K562 (cell line): ENCODE data around the gene ELF3. TPM values are rescaled to one million over a fixed set of nuclear protein-coding genes. Genes with fewer than 3 reads are reported as not detected.
A peak's percentile ranks its signal among the peaks of the same experiment; 100 is the strongest.

Source experiments
- OTX1 ChIP-seq: fragments of 450-650 bp; formaldehyde crosslinking; IDR thresholded peaks from 2 replicates; pipeline ENCODE4 v1.4.0; 2022; ENCODE audit warnings: mild to moderate bottlenecking
- ZNF318 ChIP-seq, 2 experiments: fragments of 450-650 bp; IDR thresholded peaks; 2 replicates each; pipeline ENCODE4 v1.6.1; 2016; ENCODE audit warnings: mild to moderate bottlenecking in 2 of 2, borderline replicate concordance in 1 of 2, low read depth in 1 of 2, moderate library complexity in 1 of 2
- ZNF407 ChIP-seq: fragments of 450-650 bp; IDR thresholded peaks from 2 replicates; pipeline ENCODE4 v1.6.1; 2016; ENCODE audit warnings: low read depth
- ZNF431 ChIP-seq: sonication (generic); formaldehyde crosslinking; IDR thresholded peaks from 2 replicates; pipeline ENCODE4 v1.8.0; 2022; ENCODE audit warnings: mild to moderate bottlenecking, missing genetic modification reagents
- polyA plus RNA-seq, 8 experiments: library from polyadenylated mRNA; depleted of rRNA in 4 of 8; stranded (reverse) in 5 of 8; unstranded in 3 of 8; fragments of >200 nt; fragmentation: Nextera tagmentation in 2 of 8; fragmentation: Illumina TruSeq in 1 of 8; extraction: Ambion mirVana in 2 of 8; extraction: Trizol in 1 of 8; gene quantifications; 2 replicates each; pipeline versions ENCODE4 v1.2.1 to v1.2.3, GENCODE V29; 2011 to 2014; ENCODE audit warnings: inconsistent platforms in 1 of 8, missing spikeins in 1 of 8
- total RNA-seq, 7 experiments: library from RNA; depleted of rRNA in 6 of 7; stranded (reverse); fragments of >200 nt in 6 of 7; fragmentation: Illumina TruSeq in 2 of 7; extraction: Trizol in 2 of 7; gene quantifications; 2 replicates each; pipeline versions ENCODE4 v1.2.1 to v1.2.3, GENCODE V29; 2011 to 2021; ENCODE audit warnings: low replicate concordance in 1 of 7

ELF3 gene
- total and polyA plus RNA-seq, 9 of the 15 experiments (the other 6 are each of a cell fraction or from before 2014, with no cell fraction given) = 0.03 to 1.2 (median 0.07) TPM; not detected in 4

- peak in 1 of 2 experiments; percentile 59; a peak in 1 of 4 replicates for TF ChIP-seq ZNF318 (IDR thresholded peaks at IDR 0.05; ENCODE audit: borderline replicate concordance in 1 of 2, low read depth in 1 of 2)
- no peak for TF ChIP-seq ZNF431
- TF ChIP-seq OTX1 (CRISPR knock-in tag) = 0 out of 2 replicates have a peak, but pooled peaks have one; percentile 45
- TF ChIP-seq ZNF407 = no peak
Measured at GRCh38 chr1:202007805-202008489, 2.4 kb upstream of the ELF3 start (continued).
